Body of pancreas (tissue), 4 donors: ENCODE measurements around the gene RBM20.

Experiments used
- POLR2A ChIP-seq, 3 donors: fragments of 450-650 bp; IDR thresholded peaks; one replicate each; pipeline ENCODE4 v1.6.1; 2016; ENCODE audit warnings: antibody characterized with exemption in 3 of 3, mild to moderate bottlenecking in 2 of 3
- TF ChIP-seq, protein P1 (sequence below), 7 experiments: fragments of 450-650 bp in 4 of 7; fragments of 200-600 bp in 3 of 7; sonication (generic) in 3 of 7; IDR thresholded peaks; one replicate each; pipeline ENCODE4 v1.5.1; 2016 to 2019; ENCODE audit warnings: antibody characterized with exemption in 7 of 7

DNA sequence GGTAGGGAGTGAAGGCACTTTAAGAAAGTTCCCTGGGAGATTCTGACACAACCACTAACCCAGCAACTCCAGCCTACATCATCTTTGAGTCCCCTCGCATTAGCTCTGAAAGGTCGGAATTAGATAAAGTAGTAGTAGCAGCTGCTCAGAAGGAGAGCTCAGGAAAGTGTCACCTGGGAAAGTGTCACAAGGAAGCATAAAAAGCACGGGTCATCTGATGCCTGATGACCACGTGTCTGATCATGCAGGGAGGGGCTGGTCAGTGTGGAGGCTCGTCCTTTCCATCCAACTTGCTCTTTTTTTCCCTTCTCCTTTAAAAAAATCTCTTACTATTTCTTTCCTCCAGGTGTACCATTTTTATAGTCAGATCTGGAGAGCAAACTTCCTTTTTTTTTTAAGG, 180.5 kb downstream of the RBM20 start:
- TF ChIP-seq, protein P1, sequence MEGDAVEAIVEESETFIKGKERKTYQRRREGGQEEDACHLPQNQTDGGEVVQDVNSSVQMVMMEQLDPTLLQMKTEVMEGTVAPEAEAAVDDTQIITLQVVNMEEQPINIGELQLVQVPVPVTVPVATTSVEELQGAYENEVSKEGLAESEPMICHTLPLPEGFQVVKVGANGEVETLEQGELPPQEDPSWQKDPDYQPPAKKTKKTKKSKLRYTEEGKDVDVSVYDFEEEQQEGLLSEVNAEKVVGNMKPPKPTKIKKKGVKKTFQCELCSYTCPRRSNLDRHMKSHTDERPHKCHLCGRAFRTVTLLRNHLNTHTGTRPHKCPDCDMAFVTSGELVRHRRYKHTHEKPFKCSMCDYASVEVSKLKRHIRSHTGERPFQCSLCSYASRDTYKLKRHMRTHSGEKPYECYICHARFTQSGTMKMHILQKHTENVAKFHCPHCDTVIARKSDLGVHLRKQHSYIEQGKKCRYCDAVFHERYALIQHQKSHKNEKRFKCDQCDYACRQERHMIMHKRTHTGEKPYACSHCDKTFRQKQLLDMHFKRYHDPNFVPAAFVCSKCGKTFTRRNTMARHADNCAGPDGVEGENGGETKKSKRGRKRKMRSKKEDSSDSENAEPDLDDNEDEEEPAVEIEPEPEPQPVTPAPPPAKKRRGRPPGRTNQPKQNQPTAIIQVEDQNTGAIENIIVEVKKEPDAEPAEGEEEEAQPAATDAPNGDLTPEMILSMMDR (IDR thresholded peaks at IDR 0.05), result no peak
- TF ChIP-seq POLR2A (IDR thresholded peaks at IDR 0.05), result no peak
